Lower lobe of right lung (tissue), 2 donors: ENCODE results near the gene SORCS2. TPM values are rescaled to one million over a fixed set of nuclear protein-coding genes. Genes with fewer than 3 reads are reported as not detected.

ENCODE experiments used
- ATAC-seq, 2 donors: fragments of 200-7000 bp; cut with Tn5 transposase; one replicate each; pipeline ENCODE4 v1.9.1; 2020 to 2022; ENCODE audit warnings: mild to moderate bottlenecking in 2 of 2, moderate library complexity in 2 of 2
- DNase-seq: peaks from one replicate; pipeline ENCODE4 v3.0.0-alpha.2; 2020
- H3K27ac ChIP-seq: fragments of 200-600 bp; one replicate; pipeline ENCODE4 v1.8.0; 2022
- H3K27me3 ChIP-seq: fragments of 200-600 bp; one replicate; pipeline ENCODE4 v1.8.0; 2022; ENCODE audit warnings: low read depth
- H3K36me3 ChIP-seq: fragments of 200-600 bp; one replicate; pipeline ENCODE4 v1.8.0; 2022; ENCODE audit warnings: mild to moderate bottlenecking
- H3K4me1 ChIP-seq: fragments of 200-600 bp; one replicate; pipeline ENCODE4 v1.8.0; 2022
- H3K4me3 ChIP-seq: fragments of 200-600 bp; one replicate; pipeline ENCODE4 v1.8.0; 2022; ENCODE audit warnings: mild to moderate bottlenecking
- H3K9me3 ChIP-seq: fragments of 200-600 bp; one replicate; pipeline ENCODE4 v1.8.0; 2022
- intact Hi-C: fragments of 100-400 bp; cut with DNase I; formaldehyde crosslinking; loops from one replicate; pipeline ENCODE4 v1.11.0; 2022
- total RNA-seq: library from RNA; stranded (reverse); fragmentation: NEBNext Ultra II Directional; extraction: Animal tissue kit (Norgen Biotek cat#: 25700); gene quantifications from one replicate; pipeline ENCODE4 v1.2.1, GENCODE V29; 2021
- TF ChIP-seq, protein P1 (sequence below): fragments of 200-600 bp; IDR thresholded peaks from one replicate; pipeline ENCODE4 v1.8.0; 2022; ENCODE audit warnings: antibody characterized with exemption, mild to moderate bottlenecking
- donor health status: DM: no; HTN: yes; CAD: no; lungs with severe emphysema.

Gene SORCS2
- total RNA-seq, 1 donor from 2014 or later = 5.8 TPM

DNA sequence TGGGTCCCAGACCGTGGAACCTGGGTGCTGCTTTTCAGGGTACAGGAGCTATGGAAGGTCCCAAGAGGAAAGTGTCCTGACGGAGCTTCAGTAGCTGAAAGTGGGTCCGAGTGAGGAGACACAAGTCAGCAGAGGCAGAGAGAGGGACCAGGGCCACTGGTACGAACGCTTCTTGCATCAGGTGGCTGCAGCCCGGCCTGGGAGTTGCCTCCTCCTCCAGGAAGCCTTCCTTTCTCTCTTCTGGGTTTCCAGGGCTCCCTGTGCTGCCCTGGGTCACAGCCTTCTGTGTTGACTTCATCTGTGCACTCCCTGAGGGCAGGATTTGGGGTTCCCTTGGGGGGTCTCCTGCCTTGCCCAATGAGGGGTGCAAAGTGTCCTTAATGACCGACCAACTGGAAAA, 94.5 kb downstream of the SORCS2 start:
- TF ChIP-seq, protein P1, sequence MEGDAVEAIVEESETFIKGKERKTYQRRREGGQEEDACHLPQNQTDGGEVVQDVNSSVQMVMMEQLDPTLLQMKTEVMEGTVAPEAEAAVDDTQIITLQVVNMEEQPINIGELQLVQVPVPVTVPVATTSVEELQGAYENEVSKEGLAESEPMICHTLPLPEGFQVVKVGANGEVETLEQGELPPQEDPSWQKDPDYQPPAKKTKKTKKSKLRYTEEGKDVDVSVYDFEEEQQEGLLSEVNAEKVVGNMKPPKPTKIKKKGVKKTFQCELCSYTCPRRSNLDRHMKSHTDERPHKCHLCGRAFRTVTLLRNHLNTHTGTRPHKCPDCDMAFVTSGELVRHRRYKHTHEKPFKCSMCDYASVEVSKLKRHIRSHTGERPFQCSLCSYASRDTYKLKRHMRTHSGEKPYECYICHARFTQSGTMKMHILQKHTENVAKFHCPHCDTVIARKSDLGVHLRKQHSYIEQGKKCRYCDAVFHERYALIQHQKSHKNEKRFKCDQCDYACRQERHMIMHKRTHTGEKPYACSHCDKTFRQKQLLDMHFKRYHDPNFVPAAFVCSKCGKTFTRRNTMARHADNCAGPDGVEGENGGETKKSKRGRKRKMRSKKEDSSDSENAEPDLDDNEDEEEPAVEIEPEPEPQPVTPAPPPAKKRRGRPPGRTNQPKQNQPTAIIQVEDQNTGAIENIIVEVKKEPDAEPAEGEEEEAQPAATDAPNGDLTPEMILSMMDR = no peak
- no peaks in the 10 kb centered on the region for H3K4me1 ChIP-seq
- ATAC-seq = no peak
- no peak overlapping the region for H3K4me3 ChIP-seq
- H3K36me3 ChIP-seq = no peaks in the 10 kb centered on the region
- no peak overlapping the region for H3K27ac ChIP-seq
- no peaks in the 10 kb centered on the region for H3K27me3 ChIP-seq
- intact Hi-C loops = no loop called here
- no peak for DNase-seq
- no peaks in the 10 kb centered on the region for H3K9me3 ChIP-seq

DNA sequence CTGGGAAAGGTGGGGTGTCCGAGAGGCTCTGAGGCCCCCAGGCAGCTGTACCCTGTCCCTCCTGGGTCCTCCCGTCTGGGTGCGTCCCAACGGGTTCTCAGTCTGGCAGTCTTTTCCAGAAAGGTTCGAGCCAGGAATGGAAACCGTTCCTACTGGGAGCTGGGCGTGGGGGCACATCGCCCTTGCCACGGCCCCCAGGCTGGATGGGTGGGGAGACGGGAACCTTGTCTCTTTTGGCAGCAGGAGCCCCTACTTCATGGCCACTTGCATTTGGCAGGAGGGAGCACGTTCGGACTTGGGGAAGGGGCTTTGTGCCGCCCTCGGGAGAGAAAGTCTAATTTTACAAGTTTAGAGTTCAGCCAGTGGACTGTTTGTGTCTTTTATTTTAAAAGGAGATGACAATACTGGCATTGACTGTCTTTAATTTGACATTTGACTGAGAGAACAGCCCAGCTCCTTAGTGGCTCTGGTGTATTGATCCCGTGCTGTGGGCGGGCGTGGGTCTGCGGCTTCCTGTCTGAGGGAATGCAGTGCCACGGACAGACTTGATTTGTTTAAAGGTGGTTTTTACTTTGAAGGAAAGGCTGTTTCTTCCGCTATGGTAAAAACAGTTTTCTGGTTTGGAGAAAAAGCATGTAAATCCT, 95.1 kb downstream of the SORCS2 start:
- Histone ChIP-seq H3K4me3 (no peak overlapping the region), H3K27me3 (no peaks in the 10 kb centered on the region), H3K9me3 (no peaks in the 10 kb centered on the region), H3K36me3 (no peaks in the 10 kb centered on the region), H3K27ac (no peak overlapping the region), H3K4me1 (no peaks in the 10 kb centered on the region)
- intact Hi-C loops = no loop called here
- TF ChIP-seq, protein P1 = no peak
- DNase-seq (no peak), ATAC-seq (no peak)

DNA sequence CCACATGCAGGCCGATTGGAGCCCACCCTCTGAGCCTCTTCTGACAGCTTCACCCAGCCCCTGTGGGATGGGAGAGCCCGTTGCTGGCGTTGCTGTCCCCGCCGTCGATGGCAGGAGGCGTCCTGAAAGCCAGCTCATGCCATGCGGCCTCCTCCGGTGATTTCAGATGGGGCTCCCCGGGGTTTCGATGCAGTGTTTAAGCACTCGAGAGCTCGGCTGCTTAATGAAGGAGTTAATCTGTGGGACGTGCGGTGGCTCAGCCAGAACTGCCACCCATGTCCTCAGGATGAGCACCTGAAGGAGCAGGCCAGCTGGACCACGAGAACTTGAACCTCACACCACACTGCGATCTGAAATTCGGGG, 95.6 kb downstream of the SORCS2 start:
- H3K4me1 ChIP-seq = no peaks in the 10 kb centered on the region
- no peak for ATAC-seq
- TF ChIP-seq, protein P1 = no peak
- H3K9me3 ChIP-seq = no peaks in the 10 kb centered on the region
- H3K4me3 ChIP-seq = no peak overlapping the region
- intact Hi-C loops = no loop called here
- no peaks in the 10 kb centered on the region for H3K27me3 ChIP-seq
- no peak overlapping the region for H3K27ac ChIP-seq
- no peak for DNase-seq
- no peaks in the 10 kb centered on the region for H3K36me3 ChIP-seq

DNA sequence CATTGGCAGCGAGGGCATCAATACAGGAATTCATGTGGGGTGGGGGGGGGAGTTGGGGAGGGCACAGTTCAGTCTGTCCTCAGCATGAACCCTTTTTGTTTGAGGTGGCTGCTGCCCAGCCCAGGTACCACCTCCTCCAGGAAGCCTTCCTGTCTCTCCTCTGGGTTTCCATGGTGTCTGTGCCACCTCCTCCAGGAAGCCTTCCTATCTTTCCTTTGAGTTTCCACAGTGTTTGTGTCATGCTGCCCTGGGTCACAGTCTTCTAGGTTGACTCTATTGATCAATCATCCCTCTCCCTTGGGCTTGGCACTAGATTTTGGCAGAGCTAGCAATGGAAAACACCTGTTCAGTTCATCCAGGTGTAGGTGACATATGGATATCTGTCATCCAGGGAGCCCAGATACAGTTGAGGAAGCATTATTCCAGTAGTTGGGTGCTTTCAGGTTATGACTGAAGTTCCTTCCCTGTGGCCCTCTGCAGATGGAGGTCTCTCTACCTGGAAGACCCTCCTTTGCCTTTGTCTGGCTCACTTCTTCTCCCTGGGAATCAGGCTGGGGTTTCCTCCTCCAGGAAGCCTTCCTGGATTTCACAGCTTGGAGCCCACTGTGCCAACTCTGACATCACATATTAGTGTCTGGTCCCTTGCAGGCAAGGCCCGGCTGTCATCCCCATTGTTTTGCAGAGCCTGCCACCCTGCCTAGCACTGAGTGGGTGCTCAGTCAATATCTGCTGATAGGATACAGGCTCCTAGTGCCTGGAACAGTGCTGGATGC, 96.6 kb downstream of the SORCS2 start:
- no peaks in the 10 kb centered on the region for H3K36me3 ChIP-seq
- ATAC-seq = no peak
- no peak overlapping the region for H3K4me3 ChIP-seq
- H3K4me1 ChIP-seq = no peaks in the 10 kb centered on the region
- H3K9me3 ChIP-seq = no peaks in the 10 kb centered on the region
- intact Hi-C loops = no loop called here
- H3K27me3 ChIP-seq = no peaks in the 10 kb centered on the region
- no peak overlapping the region for H3K27ac ChIP-seq
- TF ChIP-seq, protein P1 = no peak
- no peak for DNase-seq

DNA sequence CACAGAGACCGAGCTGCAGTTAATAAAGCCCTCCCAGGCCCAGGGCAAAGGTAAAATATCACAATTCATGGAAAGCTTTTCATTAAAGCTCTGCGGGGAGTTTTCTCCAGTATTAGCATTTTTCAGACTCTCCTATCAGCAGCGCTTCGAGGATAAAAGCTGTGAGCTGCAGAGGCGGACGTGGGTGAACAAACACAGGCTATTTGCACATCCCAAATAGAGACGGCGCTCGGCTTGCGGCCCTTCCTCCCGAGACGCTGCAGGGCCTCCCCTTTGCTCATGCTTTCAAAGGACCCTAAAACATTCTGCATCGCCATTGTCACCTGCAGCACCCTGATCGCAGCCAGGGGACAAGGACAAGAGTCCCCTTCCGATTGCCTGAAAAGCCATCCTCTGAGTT, 97.3 kb downstream of the SORCS2 start:
- no peaks in the 10 kb centered on the region for H3K36me3 ChIP-seq
- no peaks in the 10 kb centered on the region for H3K4me1 ChIP-seq
- intact Hi-C loops = no loop called here
- no peaks in the 10 kb centered on the region for H3K9me3 ChIP-seq
- ATAC-seq = no peak
- H3K27me3 ChIP-seq = no peaks in the 10 kb centered on the region
- no peak overlapping the region for H3K4me3 ChIP-seq
- no peak for DNase-seq
- TF ChIP-seq, protein P1 = no peak
- H3K27ac ChIP-seq = no peak overlapping the region
